ENCODE measurements around the gene PTTG1IP.
A peak's percentile ranks its signal among the peaks of the same experiment; 100 is the strongest.
"Not testable (repeated sequence)": the region's sequence is repeated elsewhere in the genome, so short reads cannot be mapped to it uniquely, and the experiment has no call there.

The PTTG1IP gene

DNA sequence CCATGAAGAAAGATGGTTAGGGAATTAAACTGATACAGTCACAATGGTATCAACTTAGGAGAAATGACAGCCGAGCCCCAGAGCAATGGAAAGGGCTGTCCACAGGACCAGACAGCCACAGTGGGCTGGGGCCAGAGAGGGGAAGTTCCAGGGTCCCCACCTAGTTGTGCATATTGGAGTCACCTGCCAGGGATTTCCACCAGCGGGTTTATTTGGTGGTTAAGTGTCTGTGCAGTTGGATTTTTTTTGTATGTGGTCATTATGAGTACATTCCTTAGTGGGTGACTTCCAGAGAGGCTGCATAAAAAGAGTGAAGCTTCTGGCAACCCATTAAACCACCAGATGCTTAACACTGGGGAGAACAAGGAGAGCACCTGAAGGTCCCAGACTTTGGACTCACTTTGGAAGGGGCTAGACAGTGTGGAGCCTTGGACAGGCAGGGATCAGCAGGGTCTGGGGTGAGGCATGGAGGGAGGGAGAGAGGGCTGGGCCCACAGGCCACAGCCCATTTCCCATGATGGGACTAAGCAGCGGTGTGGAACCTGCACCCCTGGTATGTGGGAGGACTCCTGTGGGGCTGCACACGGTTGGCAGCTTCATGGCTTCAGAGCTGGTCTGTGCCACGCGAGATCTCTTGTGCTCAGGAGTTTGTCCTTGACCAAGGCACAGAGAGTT, 7.8 kb upstream of the PTTG1IP start:
- DNase-seq (ENCODE audit: low read depth): no peak

GRCh38 chr21:44880405-44881197, 7.1 kb upstream of the PTTG1IP start:
- no peak for DNase-seq (ENCODE audit: low read depth)

DNA sequence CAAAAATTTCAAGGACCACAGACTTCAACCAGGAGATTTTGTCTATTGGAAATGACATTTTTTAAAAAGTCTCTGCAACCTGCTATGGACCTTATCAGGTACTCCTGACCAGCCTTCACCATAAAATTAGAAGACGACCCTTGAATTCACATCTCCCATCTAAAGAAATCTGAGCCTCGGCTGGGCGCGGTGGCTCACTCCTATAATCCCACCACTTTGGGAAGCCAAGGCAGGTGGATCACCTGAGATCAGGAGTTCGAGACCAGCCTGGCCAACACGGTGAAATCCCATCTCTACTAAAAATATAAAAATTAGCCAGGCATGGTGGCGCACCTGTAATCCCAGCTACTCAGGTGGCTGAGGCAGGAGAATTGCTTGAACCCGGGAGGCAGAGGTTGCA, 5.7 kb upstream of the PTTG1IP start:
- not testable (repeated sequence) for DNase-seq (ENCODE audit: low read depth)

DNA sequence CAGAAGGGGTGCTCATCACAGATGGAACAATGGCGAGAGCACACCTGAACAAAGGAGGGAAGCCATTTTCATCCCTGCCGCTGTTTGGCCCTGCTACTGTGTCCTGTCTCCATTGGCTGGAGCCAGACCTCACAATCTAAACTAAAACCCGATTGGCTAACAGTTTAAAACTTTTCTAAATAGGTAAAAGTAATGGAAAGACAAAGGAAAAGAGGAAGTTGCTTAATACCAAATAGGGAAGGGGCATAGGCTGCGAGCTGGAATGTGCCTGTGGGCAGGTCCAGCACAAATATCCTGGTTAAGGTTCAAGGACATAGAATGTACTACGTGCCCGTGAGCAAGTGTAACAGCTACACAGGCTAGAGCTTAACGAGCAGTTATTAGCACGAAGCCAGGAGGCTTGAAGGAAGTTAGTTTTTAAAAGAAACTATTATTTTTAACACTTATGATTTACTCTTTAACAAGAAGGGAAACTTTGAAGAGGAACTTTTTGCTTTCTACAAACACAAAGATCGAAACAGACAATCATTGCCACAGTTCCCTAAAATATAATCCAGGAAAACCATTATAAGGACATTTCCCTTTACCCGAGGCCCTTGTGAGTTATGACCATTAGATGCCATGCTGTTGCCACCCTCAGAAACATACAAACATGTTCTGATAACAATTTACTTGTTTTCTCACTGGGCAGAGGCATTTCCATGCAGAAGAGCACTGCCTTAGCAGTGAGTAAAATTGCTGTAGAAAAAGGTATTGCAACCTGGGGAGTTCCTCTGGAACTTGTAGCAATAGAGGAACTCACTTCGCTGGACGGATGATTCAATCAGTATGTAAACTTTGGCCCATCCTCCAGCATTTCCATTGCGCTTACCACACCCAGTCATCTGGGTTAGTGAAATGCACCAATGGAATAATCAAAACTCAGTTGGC, 4.8 kb upstream of the PTTG1IP start:
- DNase-seq (ENCODE audit: low read depth): no peak

GRCh38 chr21:44876849-44877575, 3.5 kb upstream of the PTTG1IP start:
- DNase-seq (ENCODE audit: low read depth): no peak

DNA sequence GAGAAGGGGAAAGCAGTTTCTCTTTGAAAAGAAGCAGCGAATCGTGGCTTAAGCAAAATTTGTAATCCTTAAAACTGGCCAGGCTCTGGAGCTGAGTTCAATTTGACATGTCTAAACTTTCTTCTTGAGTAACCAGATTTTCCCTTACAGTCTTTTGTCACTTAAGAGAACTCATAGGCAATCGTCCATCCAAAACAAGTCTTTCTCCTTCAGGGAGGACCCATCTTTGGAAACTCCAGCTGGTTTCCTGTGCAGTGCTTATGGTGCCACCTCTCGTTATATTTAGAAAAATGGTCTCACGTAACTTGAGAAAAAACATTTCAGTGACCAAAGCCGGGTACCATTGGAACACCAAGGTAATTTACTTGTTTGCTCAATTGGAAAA, 1.8 kb upstream of the PTTG1IP start:
- peak; percentile 83 for DNase-seq (ENCODE audit: low read depth)

- peak; percentile 18 for DNase-seq (ENCODE audit: low read depth)
Measured at GRCh38 chr21:44874497-44875315, 1.2 kb upstream of the PTTG1IP start.

GRCh38 chr21:44874240-44874496, 678 bp upstream of the PTTG1IP start:
- no peak for DNase-seq (ENCODE audit: low read depth)

GRCh38 chr21:44872649-44873355, 688 bp downstream of the PTTG1IP start:
- no peak for DNase-seq (ENCODE audit: low read depth)

- no peak for DNase-seq (ENCODE audit: low read depth)
Measured at GRCh38 chr21:44872323-44872648, 1.2 kb downstream of the PTTG1IP start.

GRCh38 chr21:44871576-44872269, 1.8 kb downstream of the PTTG1IP start:
- DNase-seq (ENCODE audit: low read depth): peak; percentile 70

GRCh38 chr21:44870748-44871495, 2.6 kb downstream of the PTTG1IP start:
- no peak for DNase-seq (ENCODE audit: low read depth)

DNA sequence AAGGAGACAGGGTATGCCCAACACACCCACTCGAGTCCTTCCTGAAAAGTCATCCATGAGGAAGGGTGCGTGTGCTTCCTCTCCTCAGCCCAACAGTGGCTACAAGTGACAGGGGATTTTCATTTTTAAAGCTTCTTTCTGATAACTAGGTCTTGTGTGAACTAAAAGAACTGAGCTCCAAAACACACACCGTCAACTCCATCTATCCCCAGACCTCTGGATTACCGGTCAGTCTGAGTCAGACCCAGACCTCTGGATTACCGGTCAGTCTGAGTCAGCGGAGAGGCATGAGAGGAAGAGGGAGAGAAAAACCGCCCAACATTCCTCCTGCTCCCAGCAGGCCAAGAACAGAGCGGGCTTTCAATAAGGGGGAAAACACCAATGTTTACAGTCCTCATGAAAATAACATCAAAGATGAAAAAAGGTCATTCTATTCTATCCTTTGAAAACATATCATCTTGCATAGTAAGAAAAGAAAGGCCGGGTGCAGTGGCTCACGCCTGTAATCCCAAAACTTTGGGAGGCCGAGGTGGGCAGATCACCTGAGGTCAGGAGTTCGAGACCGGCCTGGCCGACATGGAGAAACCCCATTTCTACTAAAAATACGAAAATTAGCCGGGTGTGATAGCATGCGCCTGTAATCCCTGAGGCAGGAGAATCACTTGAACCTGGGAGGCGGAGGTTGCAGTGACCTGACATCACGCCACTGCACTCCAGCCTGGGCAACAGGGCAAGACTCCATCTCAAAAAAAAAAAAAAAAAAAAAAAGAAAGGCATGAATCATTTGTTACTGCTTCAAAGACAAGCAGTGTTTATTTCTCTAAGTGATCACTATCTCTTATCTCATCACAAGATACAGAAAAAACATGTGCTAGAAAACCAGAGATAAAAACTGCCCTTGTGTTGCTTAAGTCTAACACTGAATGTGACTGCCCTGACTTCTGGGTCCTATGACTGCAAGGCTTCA, 3.4 kb downstream of the PTTG1IP start:
- peak; percentile 79 for DNase-seq (ENCODE audit: low read depth)

- DNase-seq (ENCODE audit: low read depth): no peak
Measured at GRCh38 chr21:44868707-44869106, 4.8 kb downstream of the PTTG1IP start.

DNA sequence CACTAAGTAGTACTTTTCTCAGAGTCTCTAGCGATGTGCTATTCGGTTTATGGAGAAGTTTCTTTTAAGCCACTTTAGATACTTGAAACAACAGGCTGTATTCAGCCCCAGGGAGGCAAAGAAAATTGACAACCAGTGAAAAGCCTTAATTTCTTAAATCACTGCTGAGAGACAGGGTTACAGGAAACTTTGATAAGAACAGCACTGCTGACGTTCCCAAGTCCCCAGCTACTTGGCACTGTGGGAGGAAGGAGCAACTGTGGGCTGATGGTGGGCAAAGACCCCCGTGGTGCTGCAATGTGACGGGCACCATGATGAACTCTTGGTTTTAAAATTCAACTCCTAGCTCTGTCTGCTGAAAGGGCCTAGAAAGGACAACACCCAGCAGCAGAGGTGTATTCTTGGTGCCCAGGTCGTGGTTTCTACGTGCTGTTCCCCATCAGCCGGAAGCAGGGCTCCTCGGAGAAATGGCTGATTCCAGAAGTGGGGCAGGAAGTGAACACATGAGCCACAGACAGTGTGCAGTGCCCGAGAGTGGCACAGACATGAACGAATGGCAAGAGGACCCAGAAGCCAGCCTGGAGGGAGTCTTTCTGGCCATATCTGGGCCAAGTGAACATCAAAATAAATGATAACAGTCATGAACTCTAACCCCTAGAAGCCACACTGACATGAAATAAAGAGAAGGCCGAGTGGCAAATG, 5.3 kb downstream of the PTTG1IP start:
- DNase-seq (ENCODE audit: low read depth): no peak

DNA sequence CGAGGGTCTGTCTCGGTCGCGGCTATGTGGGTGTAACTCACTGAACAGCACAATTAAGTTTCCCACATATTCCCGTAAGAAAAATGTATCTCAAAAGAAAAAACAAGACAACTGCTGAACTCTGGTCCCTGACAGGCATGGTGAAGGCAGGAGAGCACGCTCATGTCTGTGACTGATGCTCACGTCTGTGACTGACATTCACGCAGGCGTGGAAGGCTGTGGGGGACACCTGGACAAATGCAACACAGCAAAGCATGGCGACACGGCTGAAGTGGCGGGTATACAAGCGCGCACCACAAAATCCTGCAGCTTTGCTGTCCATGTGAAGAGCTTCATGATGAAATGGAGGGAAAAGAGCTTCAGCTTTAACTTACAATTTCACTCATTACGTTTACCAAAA, 6.0 kb downstream of the PTTG1IP start:
- DNase-seq (ENCODE audit: low read depth): no peak

GRCh38 chr21:44866780-44867179, 6.7 kb downstream of the PTTG1IP start:
- DNase-seq (ENCODE audit: low read depth): peak; percentile 24

Measured in fibroblast of gingiva (primary cell).